Trophoblast cell (in vitro differentiated cells and primary cell): ENCODE data around the gene CTAG1A.

Experiments used
- DNase-seq, 2 donors: peaks; one replicate each; pipeline ENCODE4 v3.0.0-alpha.2; 2016
- H2AFZ ChIP-seq: 2 replicates; pipeline ENCODE4 v1.6.1; 2013; ENCODE audit warnings: low read length, moderate library complexity, mild to moderate bottlenecking; ENCODE audit not compliant: insufficient read depth, poor library complexity
- H2AK5ac ChIP-seq: 2 replicates; pipeline ENCODE4 v1.6.1; 2013; ENCODE audit warnings: mild to moderate bottlenecking, low read length
- H2BK120ac ChIP-seq: 2 replicates; pipeline ENCODE4 v1.6.1; 2013; ENCODE audit warnings: low read length, mild to moderate bottlenecking, moderate library complexity; ENCODE audit not compliant: insufficient read depth, poor library complexity
- H2BK12ac ChIP-seq: 2 replicates; pipeline ENCODE4 v1.6.1; 2013; ENCODE audit warnings: mild to moderate bottlenecking, low read length, moderate library complexity
- H2BK5ac ChIP-seq: 2 replicates; pipeline ENCODE4 v1.6.1; 2013; ENCODE audit warnings: low read length, low read depth, moderate library complexity, mild to moderate bottlenecking; ENCODE audit not compliant: poor library complexity
- H3K14ac ChIP-seq: 2 replicates; pipeline ENCODE4 v1.6.1; 2013; ENCODE audit warnings: mild to moderate bottlenecking, low read length
- H3K18ac ChIP-seq: 2 replicates; pipeline ENCODE4 v1.6.1; 2013; ENCODE audit warnings: mild to moderate bottlenecking, low read length
- H3K23ac ChIP-seq: 2 replicates; pipeline ENCODE4 v1.6.1; 2013; ENCODE audit warnings: low read length
- H3K27ac ChIP-seq: 2 replicates; pipeline ENCODE4 v1.5.1; 2013; ENCODE audit warnings: low read depth, mild to moderate bottlenecking, inconsistent platforms, low read length, moderate library complexity
- H3K27me3 ChIP-seq: 2 replicates; pipeline ENCODE4 v1.6.1; 2013; ENCODE audit warnings: inconsistent platforms, mild to moderate bottlenecking, low read length, moderate library complexity; ENCODE audit not compliant: insufficient read depth
- H3K36me3 ChIP-seq, 2 experiments: 1 replicate in 1 of 2; 2 replicates in 1 of 2; pipeline ENCODE4 v1.6.1; 2013; ENCODE audit warnings: low read length in 2 of 2, mild to moderate bottlenecking in 2 of 2, moderate library complexity in 1 of 2; ENCODE audit not compliant: insufficient read depth in 2 of 2, control insufficient read depth in 1 of 2
- H3K4ac ChIP-seq: 2 replicates; pipeline ENCODE4 v1.6.1; 2013; ENCODE audit warnings: low read depth, mild to moderate bottlenecking, low read length, moderate library complexity
- H3K4me1 ChIP-seq, 2 experiments: 1 replicate in 1 of 2; 2 replicates in 1 of 2; pipeline ENCODE4 v1.6.1; 2013; ENCODE audit warnings: low read length in 2 of 2, mild to moderate bottlenecking in 2 of 2, moderate library complexity in 1 of 2; ENCODE audit not compliant: insufficient read depth in 2 of 2, control insufficient read depth in 1 of 2
- H3K4me2 ChIP-seq: 2 replicates; pipeline ENCODE4 v1.6.1; 2013; ENCODE audit warnings: inconsistent platforms, mild to moderate bottlenecking, low read length, moderate library complexity
- H3K4me3 ChIP-seq: 2 replicates; pipeline ENCODE4 v1.5.1; 2013; ENCODE audit warnings: mild to moderate bottlenecking, low read depth, low read length, inconsistent platforms
- H3K79me1 ChIP-seq: one replicate; pipeline ENCODE4 v1.6.1; 2013; ENCODE audit warnings: low read length
- H3K79me2 ChIP-seq: 2 replicates; pipeline ENCODE4 v1.6.1; 2013; ENCODE audit warnings: low read length, mild to moderate bottlenecking; ENCODE audit not compliant: control insufficient read depth, insufficient read depth, poor library complexity
- H3K9ac ChIP-seq: 2 replicates; pipeline ENCODE4 v1.6.1; 2013; ENCODE audit warnings: mild to moderate bottlenecking, low read length
- H3K9me3 ChIP-seq: 2 replicates; pipeline ENCODE4 v1.6.1; 2013; ENCODE audit warnings: low read depth, mild to moderate bottlenecking, control low read depth, inconsistent platforms, low read length; ENCODE audit not compliant: insufficient read depth
- H4K12ac ChIP-seq: 2 replicates; pipeline ENCODE4 v1.6.1; 2013; ENCODE audit warnings: low read depth, mild to moderate bottlenecking, low read length, moderate library complexity
- H4K8ac ChIP-seq: 2 replicates; pipeline ENCODE4 v1.6.1; 2013; ENCODE audit warnings: low read depth, mild to moderate bottlenecking, low read length, moderate library complexity
- H4K91ac ChIP-seq: one replicate; pipeline ENCODE4 v1.6.1; 2013; ENCODE audit warnings: low read depth, mild to moderate bottlenecking, low read length, moderate library complexity
- WGBS: extraction: QIAGEN DNeasy Blood & Tissue Kit; methylation state at CpG from one replicate; pipeline ENCODE4 v1.1.7; 2013; ENCODE audit warnings: missing lambda C conversion rate; ENCODE audit not compliant: insufficient read length, insufficient coverage; ENCODE audit errors: extremely low coverage; 5-methylcytosine and 5-hydroxymethylcytosine counted together

Gene CTAG1A

GRCh38 chrX:154540897-154541535 lies 43.9 kb upstream of the CTAG1A start:
- Histone ChIP-seq H3K4me2 (no peak overlapping the region), H3K27me3 (no peaks in the 10 kb centered on the region), H3K4me3 (no peak overlapping the region), H3K18ac (peak overlapping the region; percentile 51), H2BK12ac (peak overlapping the region; percentile 36), H2AK5ac (peak overlapping the region; percentile 41), H3K79me2 (peaks cover 4% of the 10 kb centered on the region), H3K79me1 (peaks cover 9% of the 10 kb centered on the region), H3K9ac (no peak overlapping the region), H4K91ac (peak overlapping the region; percentile 64), H3K23ac (no peak overlapping the region), H2BK5ac (peak overlapping the region; percentile 72), H3K36me3 (peaks cover 25 to 29% of the 10 kb centered on the region in 2 experiments), H2AFZ (no peak overlapping the region), H3K9me3 (no peaks in the 10 kb centered on the region), H3K14ac (peak overlapping the region; percentile 60), H3K4ac (no peak overlapping the region), H4K8ac (peak overlapping the region; percentile 69), H2BK120ac (peak overlapping the region; percentile 46), H4K12ac (no peak overlapping the region), H3K4me1 (peaks cover 14 to 23% of the 10 kb centered on the region in 2 experiments), H3K27ac (peak overlapping the region; percentile 78)
- no CpG with 5 or more reads among the region's 19 CpGs for WGBS
- DNase-seq, result no peak

- Histone ChIP-seq H3K23ac (no peak overlapping the region), H3K27me3 (no peaks in the 10 kb centered on the region)
Measured at GRCh38 chrX:154541589-154541895, 43.4 kb upstream of the CTAG1A start.

GRCh38 chrX:154541896-154542722 lies 42.8 kb upstream of the CTAG1A start:
- peak overlapping the region; percentile 78 for H3K27ac ChIP-seq
- no peak overlapping the region for H2AFZ ChIP-seq
- no peak overlapping the region for H3K9ac ChIP-seq
- peak overlapping the region; percentile 47 for H2BK5ac ChIP-seq
- H4K91ac ChIP-seq, result peak overlapping the region; percentile 53
- H3K4me2 ChIP-seq, result no peak overlapping the region
- H3K79me2 ChIP-seq, result peaks cover 8% of the 10 kb centered on the region
- peak overlapping the region; percentile 75 for H3K14ac ChIP-seq
- H3K4me1 ChIP-seq, result peaks cover 15 to 26% of the 10 kb centered on the region in 2 experiments
- no peak overlapping the region for H3K4ac ChIP-seq
- H2BK12ac ChIP-seq, result peak overlapping the region; percentile 74
- WGBS, result no CpG with 5 or more reads among the region's 12 CpGs
- H3K4me3 ChIP-seq, result no peak overlapping the region
- no peaks in the 10 kb centered on the region for H3K27me3 ChIP-seq
- peak overlapping the region; percentile 29 for H2AK5ac ChIP-seq
- H3K36me3 ChIP-seq, result peaks cover 24 to 28% of the 10 kb centered on the region in 2 experiments
- no peak for DNase-seq
- peak overlapping the region; percentile 74 for H4K12ac ChIP-seq
- no peak overlapping the region for H3K23ac ChIP-seq
- no peaks in the 10 kb centered on the region for H3K9me3 ChIP-seq
- peak overlapping the region; percentile 52 for H4K8ac ChIP-seq
- peak overlapping the region; percentile 64 for H3K18ac ChIP-seq
- H2BK120ac ChIP-seq, result peak overlapping the region; percentile 53
- H3K79me1 ChIP-seq, result peaks cover 14% of the 10 kb centered on the region

More at GRCh38 chrX:154541589-154541895, 43.4 kb upstream of the CTAG1A start:
- H4K8ac ChIP-seq, result no peak overlapping the region
- no peak overlapping the region for H3K18ac ChIP-seq
- no CpG with 5 or more reads among the region's 5 CpGs for WGBS
- no peak for DNase-seq
- peaks cover 11% of the 10 kb centered on the region for H3K79me1 ChIP-seq
- H3K4ac ChIP-seq, result no peak overlapping the region
- no peak overlapping the region for H3K9ac ChIP-seq
- H2BK120ac ChIP-seq, result no peak overlapping the region
- peaks cover 15 to 26% of the 10 kb centered on the region in 2 experiments for H3K4me1 ChIP-seq
- no peak overlapping the region for H3K14ac ChIP-seq
- peaks cover 8% of the 10 kb centered on the region for H3K79me2 ChIP-seq
- H2AK5ac ChIP-seq, result no peak overlapping the region
- H3K27ac ChIP-seq, result peak overlapping the region; percentile 78
- no peak overlapping the region for H3K4me2 ChIP-seq
- H3K4me3 ChIP-seq, result no peak overlapping the region
- H3K9me3 ChIP-seq, result no peaks in the 10 kb centered on the region
- H4K12ac ChIP-seq, result no peak overlapping the region
- peak overlapping the region; percentile 1 for H4K91ac ChIP-seq
- peaks cover 24 to 28% of the 10 kb centered on the region in 2 experiments for H3K36me3 ChIP-seq
- no peak overlapping the region for H2BK12ac ChIP-seq
- no peak overlapping the region for H2AFZ ChIP-seq
- H2BK5ac ChIP-seq, result no peak overlapping the region

GRCh38 chrX:154542723-154543424 lies 42.1 kb upstream of the CTAG1A start:
- peaks cover 24 to 28% of the 10 kb centered on the region in 2 experiments for H3K36me3 ChIP-seq
- H3K79me1 ChIP-seq, result peaks cover 18% of the 10 kb centered on the region
- peaks cover 15 to 26% of the 10 kb centered on the region in 2 experiments for H3K4me1 ChIP-seq
- H3K4ac ChIP-seq, result no peak overlapping the region
- no peak overlapping the region for H3K4me2 ChIP-seq
- peak overlapping the region; percentile 29 for H2AK5ac ChIP-seq
- peaks cover 10% of the 10 kb centered on the region for H3K79me2 ChIP-seq
- no peaks in the 10 kb centered on the region for H3K9me3 ChIP-seq
- H3K4me3 ChIP-seq, result no peak overlapping the region
- no peak overlapping the region for H3K9ac ChIP-seq
- H3K27ac ChIP-seq, result peak overlapping the region; percentile 78
- H3K23ac ChIP-seq, result no peak overlapping the region
- H4K91ac ChIP-seq, result peak overlapping the region; percentile 53
- peak in 1 of 2 donors; percentile 10 for DNase-seq
- no peak overlapping the region for H2BK120ac ChIP-seq
- H3K14ac ChIP-seq, result no peak overlapping the region
- H4K12ac ChIP-seq, result no peak overlapping the region
- no peaks in the 10 kb centered on the region for H3K27me3 ChIP-seq
- no peak overlapping the region for H2BK5ac ChIP-seq
- peak overlapping the region; percentile 30 for H4K8ac ChIP-seq
- no peak overlapping the region for H2AFZ ChIP-seq
- H2BK12ac ChIP-seq, result peak overlapping the region; percentile 74
- H3K18ac ChIP-seq, result peak overlapping the region; percentile 64
- WGBS, result no CpG with 5 or more reads among the region's 20 CpGs
